NT2/D1 (cell line): ENCODE measurements around the gene NCMAP.
"Not testable (repeated sequence)": the region's sequence is repeated elsewhere in the genome, so short reads cannot be mapped to it uniquely, and the experiment has no call there.

Source experiments
- SUZ12 ChIP-seq: IDR thresholded peaks from 2 replicates; pipeline ENCODE4 v1.6.1; 2011; ENCODE audit not compliant: insufficient read length, insufficient read depth; ENCODE audit errors: extremely low read depth
- YY1 ChIP-seq: IDR thresholded peaks from 2 replicates; pipeline ENCODE4 v1.6.1; 2011; ENCODE audit not compliant: insufficient read length, insufficient read depth
- ZNF274 ChIP-seq: IDR thresholded peaks from 2 replicates; pipeline ENCODE4 v1.6.1; 2011; ENCODE audit warnings: mild to moderate bottlenecking, low read depth, low read length

- TF ChIP-seq ZNF274, YY1, SUZ12: not testable (repeated sequence)
These were observed 40.1 kb upstream of the NCMAP start for GRCh38 chr1:24515671-24516209.
